Hematopoietic multipotent progenitor cell treated with erythropoietin and hydrocortisone succinate and interleukin-3 and kit ligand, for 6 days (in vitro differentiated cells): ENCODE results near the gene MST1.

Source experiments
- DNase-seq: peaks from one replicate; pipeline ENCODE4 v3.0.0-alpha.2; 2015

MST1 gene

GRCh38 chr3:49654955-49655556 lies 34.2 kb downstream of the MST1 start:
- no peak for DNase-seq

- no peak for DNase-seq
Measured at GRCh38 chr3:49654176-49654825, 35.0 kb downstream of the MST1 start.

GRCh38 chr3:49653621-49654020 lies 35.7 kb downstream of the MST1 start:
- no peak for DNase-seq

GRCh38 chr3:49652903-49653415 lies 36.3 kb downstream of the MST1 start:
- DNase-seq, result no peak

- DNase-seq, result no peak
Measured at GRCh38 chr3:49652218-49652902, 36.9 kb downstream of the MST1 start.

GRCh38 chr3:49650637-49651036 lies 38.6 kb downstream of the MST1 start:
- no peak for DNase-seq

GRCh38 chr3:49650177-49650576 lies 39.1 kb downstream of the MST1 start:
- no peak for DNase-seq

- no peak for DNase-seq
Measured at GRCh38 chr3:49649576-49649975, 39.7 kb downstream of the MST1 start.

- peak; percentile 92 for DNase-seq
Measured at GRCh38 chr3:49648354-49649019, 40.8 kb downstream of the MST1 start.

GRCh38 chr3:49647741-49648140 lies 41.5 kb downstream of the MST1 start:
- no peak for DNase-seq

GRCh38 chr3:49646236-49646635 lies 43.0 kb downstream of the MST1 start:
- no peak for DNase-seq

- DNase-seq, result no peak
Measured at GRCh38 chr3:49644684-49645083, 44.6 kb downstream of the MST1 start.

- DNase-seq, result no peak
Measured at GRCh38 chr3:49642708-49643145, 46.5 kb downstream of the MST1 start.

GRCh38 chr3:49641921-49642707 lies 47.2 kb downstream of the MST1 start:
- no peak for DNase-seq

- DNase-seq, result no peak
Measured at GRCh38 chr3:49641292-49641691, 48.0 kb downstream of the MST1 start.

- no peak for DNase-seq
Measured at GRCh38 chr3:49639551-49639950, 49.7 kb downstream of the MST1 start.

- DNase-seq, result peak; percentile 80
Measured at GRCh38 chr3:49638445-49638844, 50.8 kb downstream of the MST1 start.

GRCh38 chr3:49636883-49637609 lies 52.2 kb downstream of the MST1 start:
- DNase-seq, result no peak

- no peak for DNase-seq
Measured at GRCh38 chr3:49634736-49635135, 54.5 kb downstream of the MST1 start.
